HCT116 (cell line): ENCODE measurements around the gene GNS. TPM values are rescaled to one million over a fixed set of nuclear protein-coding genes. Genes with fewer than 3 reads are reported as not detected.

Source experiments
- ATAC-seq: fragments of 200-7000 bp; cut with Tn5 transposase; 2 replicates; pipeline ENCODE4 v1.9.1; 2020; ENCODE audit warnings: mild to moderate bottlenecking, moderate library complexity
- BruUV-seq: library from RNA; stranded (reverse); fragments of 400-500 nt; replicated peaks from 2 replicates; lab custom pipeline; 2021; lab: Mats Ljungman, UMichigan
- CTCF ChIA-PET: fragments of 300-600 bp; sonication (Branson Sonifier 250); formaldehyde crosslinking; loops from one replicate; lab custom pipeline; 2021; ENCODE audit warnings: antibody characterized with exemption; lab: Charles Lee
- POLR2A ChIA-PET: fragments of 300-600, 350-600 bp; sonication (Branson Sonifier 250); formaldehyde crosslinking; loops from one replicate; lab custom pipeline; 2021; ENCODE audit warnings: antibody characterized with exemption; lab: Charles Lee
- RAD21 ChIA-PET, 2 experiments: fragments of 300-600 bp; sonication (Branson Sonifier 250); formaldehyde crosslinking; loops; one replicate each; lab custom pipeline; 2023; ENCODE audit warnings: low total read pairs in 2 of 2; ENCODE audit not compliant: uncharacterized antibody in 2 of 2, unreplicated experiment in 2 of 2, low non-redundant PET in 1 of 2; lab: Charles Lee
- DNase-seq: peaks from one replicate; pipeline ENCODE4 v3.0.0-alpha.2; 2010; ENCODE audit warnings: low read depth, low spot score
- H2AFZ ChIP-seq: fragments of 200-600 bp; shearing (Covaris generic), sonication (generic); 2 replicates; pipeline ENCODE4 v1.6.1; 2017; ENCODE audit warnings: low read depth, mixed run types, mixed read lengths, antibody characterized with exemption, low read length; ENCODE audit not compliant: poor library complexity, severe bottlenecking
- H3K27ac ChIP-seq: 2 replicates; pipeline ENCODE4 v1.5.1; 2012; ENCODE audit warnings: low read depth, low read length
- H3K27me3 ChIP-seq: fragments of 200-600 bp; sonication (generic); 2 replicates; pipeline ENCODE4 v1.6.1; 2016; ENCODE audit warnings: mixed run types, low read length, mixed read lengths; ENCODE audit not compliant: insufficient read depth
- H3K36me3 ChIP-seq, 2 experiments: fragments of 200-500 bp in 1 of 2; fragments of 200-600 bp in 1 of 2; sonication (Bioruptor generic) in 1 of 2; sonication (generic) in 1 of 2; 2 replicates each; pipeline versions ENCODE4 v1.5.1 to v1.6.1; 2014 to 2016; ENCODE audit warnings: low read length in 2 of 2, inconsistent platforms in 1 of 2, mixed read lengths in 1 of 2, mixed run types in 1 of 2; ENCODE audit not compliant: insufficient read depth in 2 of 2, control insufficient read depth in 1 of 2
- H3K4me1 ChIP-seq, 2 experiments: fragments of 200-600 bp in 1 of 2; sonication (generic) in 1 of 2; 2 replicates each; pipeline versions ENCODE4 v1.5.1 to v1.6.1; 2012 to 2017; ENCODE audit warnings: low read length in 2 of 2, inconsistent platforms in 1 of 2, mild to moderate bottlenecking in 1 of 2, mixed read lengths in 1 of 2, mixed run types in 1 of 2, moderate library complexity in 1 of 2; ENCODE audit not compliant: insufficient read depth in 2 of 2, control insufficient read depth in 1 of 2
- H3K4me2 ChIP-seq: fragments of 200-600 bp; sonication (generic); 2 replicates; pipeline ENCODE4 v1.6.1; 2017; ENCODE audit warnings: mixed run types, low read length, mixed read lengths
- H3K4me3 ChIP-seq, 2 experiments: fragments of 200-600 bp in 1 of 2; sonication (generic) in 1 of 2; replicated peaks in 1 of 2; 2 replicates each; pipeline ENCODE4 v1.5.1; 2011 to 2016; ENCODE audit warnings: low read length in 2 of 2, control low read depth in 1 of 2, low read depth in 1 of 2, mild to moderate bottlenecking in 1 of 2, mixed read lengths in 1 of 2, mixed run types in 1 of 2
- H3K79me2 ChIP-seq: fragments of 200-600 bp; sonication (generic); 2 replicates; pipeline ENCODE4 v1.6.1; 2017; ENCODE audit warnings: mild to moderate bottlenecking, mixed run types, low read length, moderate library complexity, mixed read lengths; ENCODE audit not compliant: insufficient read depth
- H3K9ac ChIP-seq: fragments of 200-600 bp; sonication (generic); 2 replicates; pipeline ENCODE4 v1.6.1; 2016; ENCODE audit warnings: low read length, mixed read lengths
- H3K9me2 ChIP-seq: fragments of 200-600 bp; sonication (generic), shearing (Covaris generic); 2 replicates; pipeline ENCODE4 v1.6.1; 2017; ENCODE audit warnings: mixed run types, mild to moderate bottlenecking, moderate library complexity; ENCODE audit not compliant: insufficient read depth
- H3K9me3 ChIP-seq, 2 experiments: fragments of 200-500 bp in 1 of 2; fragments of 200-600 bp in 1 of 2; sonication (Bioruptor generic) in 1 of 2; sonication (generic) in 1 of 2; 2 replicates each; pipeline ENCODE4 v1.6.1; 2014 to 2017; ENCODE audit warnings: low read length in 2 of 2, mixed read lengths in 2 of 2, inconsistent platforms in 1 of 2, low read depth in 1 of 2, mild to moderate bottlenecking in 1 of 2, mixed run types in 1 of 2, moderate library complexity in 1 of 2; ENCODE audit not compliant: control insufficient read depth in 1 of 2, insufficient read depth in 1 of 2
- H4K20me1 ChIP-seq: fragments of 200-600 bp; sonication (generic), shearing (Covaris generic); 2 replicates; pipeline ENCODE4 v1.6.1; 2017; ENCODE audit warnings: mixed run types, mild to moderate bottlenecking, moderate library complexity; ENCODE audit not compliant: insufficient read depth
- ELF1 ChIP-seq: IDR thresholded peaks from 2 replicates; pipeline ENCODE4 v1.6.1; 2012; ENCODE audit warnings: low read depth, borderline replicate concordance
- EZH2 ChIP-seq: fragments of 200-600 bp; sonication (generic); IDR thresholded peaks from 2 replicates; pipeline ENCODE4 v1.6.1; 2017; ENCODE audit warnings: antibody characterized with exemption, mixed run types
- RAD21 ChIP-seq: IDR thresholded peaks from 2 replicates; pipeline ENCODE4 v1.6.1; 2012; ENCODE audit warnings: low read depth, mild to moderate bottlenecking
- REST ChIP-seq: IDR thresholded peaks from 2 replicates; pipeline ENCODE4 v1.6.1; 2012; ENCODE audit warnings: low read depth
- SP1 ChIP-seq: IDR thresholded peaks from 2 replicates; pipeline ENCODE4 v1.6.1; 2012; ENCODE audit warnings: low read depth
- ZBTB33 ChIP-seq: IDR thresholded peaks from 2 replicates; pipeline ENCODE4 v1.6.1; 2011; ENCODE audit warnings: mild to moderate bottlenecking, low read length, moderate library complexity; ENCODE audit not compliant: insufficient replicate concordance; ENCODE audit errors: extremely low read depth
- ZFX ChIP-seq: fragments of 450-650 bp; IDR thresholded peaks from 2 replicates; pipeline ENCODE4 v1.6.1; 2017
- intact Hi-C: fragments of 100-400 bp; cut with micrococcal nuclease; formaldehyde crosslinking; loops from 2 replicates; pipeline ENCODE4 v1.10.0; 2022
- total RNA-seq: library from RNA; stranded (reverse); gene quantifications from one replicate; pipeline ENCODE4 v1.2.1, GENCODE V29; 2021; ENCODE audit not compliant: unreplicated experiment

The GNS gene
- total RNA-seq, 1 experiment from 2014 or later: 45.7 TPM

DNA sequence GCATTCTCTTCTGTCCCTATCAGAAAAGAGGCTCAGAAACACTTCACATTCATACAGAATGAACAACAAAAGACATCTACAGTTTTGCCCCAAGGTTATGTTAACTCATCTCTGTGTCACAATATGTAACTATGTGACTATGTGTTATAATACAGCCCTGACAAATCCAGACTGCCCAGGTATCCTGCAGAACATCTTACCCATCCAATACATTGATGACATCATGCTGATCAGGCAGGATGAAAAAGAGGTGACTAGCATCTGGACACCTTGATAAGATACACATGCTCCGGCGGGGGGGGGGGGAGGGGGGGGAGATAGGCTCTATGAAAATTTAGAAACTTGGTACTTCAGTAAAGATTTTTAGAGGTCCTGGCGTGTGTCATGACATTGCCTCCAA, 8.3 kb upstream of the GNS start:
- Histone ChIP-seq H3K79me2 (no peaks in the 10 kb centered on the region), H3K36me3 (no peaks in the 10 kb centered on the region), H3K9me3 (no peaks in the 10 kb centered on the region), H3K4me2 (no peak overlapping the region), H3K4me3 (no peak overlapping the region), H2AFZ (no peak overlapping the region), H3K27ac (no peak overlapping the region), H4K20me1 (no peaks in the 10 kb centered on the region; the same call in 1 of the 2 replicates), H3K4me1 (no peaks in the 10 kb centered on the region), H3K9me2 (no peaks in the 10 kb centered on the region), H3K27me3 (no peaks in the 10 kb centered on the region), H3K9ac (no peak overlapping the region)
- RAD21 ChIA-PET: no interaction called here
- CTCF ChIA-PET: no interaction called here
- intact Hi-C loops: no loop called here
- DNase-seq (no peak), ATAC-seq (no peak)
- no TSS peak for BruUV-seq
- POLR2A ChIA-PET: no interaction called here
- TF ChIP-seq REST (no peak), ELF1 (no peak), EZH2 (no peak), RAD21 (no peak), ZFX (no peak), SP1 (no peak), ZBTB33 (no peak)
